GM18505 (cell line): ENCODE measurements around the gene ZBTB42.
"Not testable (repeated sequence)": the region's sequence is repeated elsewhere in the genome, so short reads cannot be mapped to it uniquely, and the experiment has no call there.

Source experiments
- ATAC-seq: cut with Tn5 transposase; IDR thresholded peaks from one replicate; pipeline ENCODE4 v1.9.1; 2021; ENCODE audit not compliant: unreplicated experiment
- POLR2A ChIP-seq: IDR thresholded peaks from 4 replicates; pipeline ENCODE4 v1.6.1; 2011; ENCODE audit warnings: borderline replicate concordance; ENCODE audit not compliant: insufficient read depth, insufficient read length; ENCODE audit errors: extremely low read depth

ZBTB42 gene

GRCh38 chr14:104808456-104808855 is 7.6 kb downstream of the ZBTB42 start:
- TF ChIP-seq POLR2A, result no peak
- ATAC-seq, result no peak

- ATAC-seq, result no peak
- no peak for TF ChIP-seq POLR2A
These were observed 9.4 kb downstream of the ZBTB42 start for GRCh38 chr14:104810316-104810715.

- ATAC-seq, result no peak
- no peak for TF ChIP-seq POLR2A
These were observed 12.4 kb downstream of the ZBTB42 start for GRCh38 chr14:104813286-104813685.

GRCh38 chr14:104814701-104815100 is 13.8 kb downstream of the ZBTB42 start:
- not testable (repeated sequence) for ATAC-seq

GRCh38 chr14:104816616-104816884 is 15.6 kb downstream of the ZBTB42 start:
- ATAC-seq, result no peak
- no peak for TF ChIP-seq POLR2A

GRCh38 chr14:104817930-104818713 is 17.2 kb downstream of the ZBTB42 start:
- ATAC-seq, result no peak
- TF ChIP-seq POLR2A, result no peak

- no peak for TF ChIP-seq POLR2A
- no peak for ATAC-seq
These were observed 17.8 kb downstream of the ZBTB42 start for GRCh38 chr14:104818714-104819161.

- TF ChIP-seq POLR2A, result no peak
- ATAC-seq, result no peak
These were observed 18.5 kb downstream of the ZBTB42 start for GRCh38 chr14:104819361-104819781.

- no peak for TF ChIP-seq POLR2A
These were observed 19.8 kb downstream of the ZBTB42 start for GRCh38 chr14:104820669-104821228.

GRCh38 chr14:104821229-104821945 is 20.5 kb downstream of the ZBTB42 start:
- ATAC-seq, result no peak
- no peak for TF ChIP-seq POLR2A

More at GRCh38 chr14:104820669-104821228, 19.8 kb downstream of the ZBTB42 start:
- no peak for ATAC-seq

GRCh38 chr14:104821971-104822608 is 21.2 kb downstream of the ZBTB42 start:
- no peak for TF ChIP-seq POLR2A
- no peak for ATAC-seq

- no peak for TF ChIP-seq POLR2A
- no peak for ATAC-seq
These were observed 22.1 kb downstream of the ZBTB42 start for GRCh38 chr14:104822821-104823615.
